ENCODE measurements around the gene DOCK7. TPM values are rescaled to one million over a fixed set of nuclear protein-coding genes. Genes with fewer than 3 reads are reported as not detected.

Gene DOCK7
- total RNA-seq, 3 donors from 2014 or later: 40.4 to 53.7 (median 41.9) TPM

- TF ChIP-seq CTCF (IDR thresholded peaks at IDR 0.05): no peak
- ATAC-seq (no peak), DNase-seq (no peak)
- no peak overlapping the region for H3K4me3 ChIP-seq
- H3K9me3 ChIP-seq: no peaks in the 10 kb centered on the region
- intact Hi-C loops (cut with DNase I, micrococcal nuclease): no loop called here
- H3K36me3 ChIP-seq (ENCODE audit: low read depth): peaks cover 7% of the 10 kb centered on the region
- peaks cover 17% of the 10 kb centered on the region for H3K4me1 ChIP-seq (ENCODE audit: low read depth)
These were observed 254.1 kb downstream of the DOCK7 start for GRCh38 chr1:62433861-62434617.

- no peak for TF ChIP-seq CTCF (IDR thresholded peaks at IDR 0.05)
- Histone ChIP-seq H3K4me3 (no peak overlapping the region), H3K4me1 (ENCODE audit: low read depth) (no peaks in the 10 kb centered on the region), H3K36me3 (ENCODE audit: low read depth) (no peaks in the 10 kb centered on the region), H3K9me3 (no peaks in the 10 kb centered on the region)
- intact Hi-C loops (cut with DNase I, micrococcal nuclease): no loop called here
- DNase-seq (no peak), ATAC-seq (no peak)
These were observed 258.6 kb downstream of the DOCK7 start for GRCh38 chr1:62429581-62429980.

GRCh38 chr1:62428351-62428750 is 259.8 kb downstream of the DOCK7 start:
- no peak for TF ChIP-seq CTCF (IDR thresholded peaks at IDR 0.05)
- DNase-seq: no peak
- Histone ChIP-seq H3K9me3 (no peaks in the 10 kb centered on the region), H3K36me3 (ENCODE audit: low read depth) (no peaks in the 10 kb centered on the region), H3K4me1 (ENCODE audit: low read depth) (no peaks in the 10 kb centered on the region), H3K4me3 (no peak overlapping the region)
- ATAC-seq: no peak
- intact Hi-C loops (cut with DNase I, micrococcal nuclease): no loop called here

GRCh38 chr1:62426794-62427193 is 261.4 kb downstream of the DOCK7 start:
- DNase-seq (no peak), ATAC-seq (no peak)
- Histone ChIP-seq H3K4me3 (no peak overlapping the region), H3K4me1 (ENCODE audit: low read depth) (no peaks in the 10 kb centered on the region), H3K9me3 (no peaks in the 10 kb centered on the region), H3K36me3 (ENCODE audit: low read depth) (no peaks in the 10 kb centered on the region)
- no peak for TF ChIP-seq CTCF (IDR thresholded peaks at IDR 0.05)
- intact Hi-C loops (cut with DNase I, micrococcal nuclease): no loop called here

- TF ChIP-seq CTCF (IDR thresholded peaks at IDR 0.05): no peak
- DNase-seq: no peak
- Histone ChIP-seq H3K4me1 (ENCODE audit: low read depth) (no peaks in the 10 kb centered on the region), H3K36me3 (ENCODE audit: low read depth) (no peaks in the 10 kb centered on the region), H3K9me3 (no peaks in the 10 kb centered on the region), H3K4me3 (no peak overlapping the region)
- intact Hi-C loops (cut with DNase I, micrococcal nuclease): no loop called here
- no peak for ATAC-seq
These were observed 261.9 kb downstream of the DOCK7 start for GRCh38 chr1:62426237-62426636.

Data from mucosa of descending colon (tissue), 3 donors.